HG03060 (cell line): Measurements from ENCODE around the gene SPDYE2.
"Not testable (repeated sequence)": the region's sequence is repeated elsewhere in the genome, so short reads cannot be mapped to it uniquely, and the experiment has no call there.

ENCODE experiments used
- ATAC-seq: cut with Tn5 transposase; IDR thresholded peaks from one replicate; pipeline ENCODE4 v1.9.1; 2021; ENCODE audit warnings: low read depth, moderate number of reproducible peaks; ENCODE audit not compliant: unreplicated experiment

The SPDYE2 gene

DNA sequence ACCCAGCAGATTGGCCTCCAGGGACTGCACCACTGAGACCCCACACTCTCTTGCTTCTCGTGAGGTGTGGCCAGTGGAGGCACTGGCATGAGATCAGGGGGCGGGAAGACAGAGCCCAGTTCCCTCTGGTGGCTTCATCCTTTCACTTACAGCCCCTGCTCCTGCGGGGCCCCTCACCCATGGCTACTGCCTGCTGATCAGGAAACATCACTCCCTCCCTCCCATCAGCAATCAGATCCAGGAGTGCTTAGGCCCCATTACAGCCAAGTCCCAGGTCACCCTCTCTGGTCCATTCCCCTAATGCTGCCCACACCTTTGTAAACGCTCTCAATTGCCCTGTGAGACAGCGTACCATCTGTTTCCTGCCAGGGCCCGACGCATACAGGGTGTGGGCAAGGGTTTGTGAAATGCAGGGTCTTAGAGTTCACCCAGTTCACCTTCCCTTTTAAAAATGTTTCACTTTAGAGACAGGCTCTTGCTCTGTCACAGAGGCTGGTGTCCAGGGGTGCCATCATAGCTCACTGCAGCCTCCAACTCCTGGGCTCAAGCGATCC, 15.9 kb upstream of the SPDYE2 start:
- ATAC-seq = not testable (repeated sequence)

DNA sequence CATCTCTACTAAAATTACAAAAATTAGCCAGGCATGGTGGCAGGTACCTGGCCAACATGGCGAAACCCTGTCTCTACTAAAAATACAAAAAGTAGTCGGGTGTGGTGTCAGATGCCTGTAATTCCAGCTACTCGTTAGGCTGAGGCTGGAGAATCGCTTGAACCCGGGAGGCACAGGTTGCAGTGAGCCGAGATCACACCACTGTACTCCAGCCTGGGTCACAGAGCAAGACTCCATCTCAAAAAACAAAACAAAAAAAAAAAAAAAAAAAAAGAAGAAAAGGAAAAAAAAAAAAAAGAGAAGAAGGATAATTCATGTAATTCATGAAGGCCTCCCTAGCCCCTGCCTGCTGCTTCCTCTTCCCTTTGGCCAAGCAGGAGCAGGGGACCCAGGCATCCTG, 10.4 kb upstream of the SPDYE2 start:
- not testable (repeated sequence) for ATAC-seq

DNA sequence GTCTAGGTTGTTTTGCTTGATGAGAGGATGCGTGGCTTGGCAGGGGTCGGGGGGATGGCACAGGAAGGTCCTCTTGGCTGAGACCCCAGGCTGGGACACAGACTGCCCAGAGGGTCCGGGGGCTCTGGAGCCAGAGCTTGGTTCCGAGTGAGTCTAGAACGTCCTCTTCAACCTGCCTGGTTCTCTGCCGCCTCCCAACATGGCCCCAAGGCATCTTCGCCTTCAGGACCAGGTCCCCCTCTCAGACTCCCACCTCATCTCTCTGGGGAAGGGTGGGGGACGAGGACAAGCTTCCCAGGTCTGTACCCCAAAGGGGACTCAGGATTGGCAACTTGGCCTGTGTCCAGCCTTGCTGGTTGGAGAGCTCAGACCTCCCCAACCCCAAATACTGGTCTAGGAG, 8.9 kb upstream of the SPDYE2 start:
- not testable (repeated sequence) for ATAC-seq

DNA sequence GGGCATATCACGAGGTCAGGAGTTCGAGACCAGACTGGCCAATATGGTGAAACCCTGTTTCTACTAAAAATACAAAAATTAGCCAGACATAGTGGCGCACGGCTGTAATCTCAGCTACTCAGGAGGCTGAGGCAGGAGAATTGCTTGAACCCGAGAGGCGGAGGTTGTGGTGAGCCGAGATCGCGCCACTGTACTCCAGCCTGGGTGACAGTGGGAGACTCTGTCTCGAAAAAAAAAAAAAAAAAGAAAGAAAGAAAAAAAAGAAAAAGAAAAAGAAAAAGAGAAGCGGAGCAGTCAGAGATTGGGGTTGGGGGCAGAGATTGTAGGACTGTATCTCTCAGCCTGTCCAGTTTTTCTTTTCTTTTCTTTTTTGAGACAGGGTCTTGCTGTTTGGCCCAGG, 8.3 kb upstream of the SPDYE2 start:
- not testable (repeated sequence) for ATAC-seq

DNA sequence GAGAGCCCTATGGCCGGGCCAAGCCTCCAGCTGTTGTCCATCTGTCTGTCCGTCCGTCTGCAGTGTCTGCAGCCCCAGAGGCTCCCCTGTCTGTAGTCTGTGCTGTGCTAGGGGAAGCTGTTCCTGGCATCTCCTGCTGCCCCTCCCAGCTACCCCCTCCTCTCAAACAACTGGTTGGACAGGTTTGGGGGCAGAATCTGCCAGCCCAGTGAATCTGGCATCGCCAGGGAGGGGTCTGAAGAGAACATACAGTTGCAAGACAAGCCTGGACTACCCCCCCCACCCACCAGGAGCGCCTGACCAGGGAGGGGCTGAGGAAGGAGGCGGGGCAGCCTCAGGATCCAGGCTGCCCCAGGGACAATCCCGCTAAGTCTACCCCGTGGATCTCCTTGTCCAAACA, 7.4 kb upstream of the SPDYE2 start, which contains the start of gene UPK3BL2:
UPK3BL2 (minus strand) TSS at position 101 of the 400 bp plus-strand sequence; CDS start at position 41, 60 bp downstream.
- not testable (repeated sequence) for ATAC-seq

DNA sequence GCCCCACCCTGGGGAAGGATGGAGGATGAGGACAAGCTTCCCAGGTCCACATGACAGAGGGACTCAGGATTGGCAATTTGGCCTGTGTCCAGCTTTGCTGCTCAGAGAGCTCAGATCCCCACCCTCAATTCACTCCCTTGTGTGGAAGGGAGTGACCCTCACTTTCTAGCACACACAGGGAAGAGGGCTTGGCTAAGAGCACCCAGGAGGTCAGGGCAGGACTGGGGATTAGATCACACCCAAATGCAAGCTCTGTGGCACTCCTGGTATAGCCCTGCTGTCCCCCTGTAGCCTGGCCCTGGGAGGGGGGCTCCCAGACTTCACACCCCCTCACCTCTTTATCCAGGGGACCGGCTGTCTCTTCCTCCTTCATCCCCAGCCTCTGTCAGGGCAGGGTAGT, 6.7 kb upstream of the SPDYE2 start:
- ATAC-seq = not testable (repeated sequence)

DNA sequence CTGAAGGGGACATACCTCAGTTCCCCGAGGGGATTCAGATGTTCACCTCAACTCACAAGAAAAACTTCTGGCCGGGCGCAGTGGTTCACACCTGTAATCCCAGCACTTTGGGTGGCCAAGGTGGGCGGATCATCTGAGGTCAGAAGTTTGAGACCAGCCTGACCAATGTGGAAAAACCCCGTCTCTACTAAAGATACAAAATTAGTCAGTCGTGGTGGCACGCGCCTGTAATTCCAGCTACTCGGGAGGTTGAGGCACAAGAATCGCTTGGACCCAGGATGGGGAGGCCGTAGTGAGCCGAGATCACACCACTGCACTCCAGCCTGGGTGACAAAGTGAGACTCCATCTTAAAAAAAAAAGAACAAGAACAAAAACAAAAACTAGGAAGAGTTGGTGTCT, 5.7 kb upstream of the SPDYE2 start:
- not testable (repeated sequence) for ATAC-seq

DNA sequence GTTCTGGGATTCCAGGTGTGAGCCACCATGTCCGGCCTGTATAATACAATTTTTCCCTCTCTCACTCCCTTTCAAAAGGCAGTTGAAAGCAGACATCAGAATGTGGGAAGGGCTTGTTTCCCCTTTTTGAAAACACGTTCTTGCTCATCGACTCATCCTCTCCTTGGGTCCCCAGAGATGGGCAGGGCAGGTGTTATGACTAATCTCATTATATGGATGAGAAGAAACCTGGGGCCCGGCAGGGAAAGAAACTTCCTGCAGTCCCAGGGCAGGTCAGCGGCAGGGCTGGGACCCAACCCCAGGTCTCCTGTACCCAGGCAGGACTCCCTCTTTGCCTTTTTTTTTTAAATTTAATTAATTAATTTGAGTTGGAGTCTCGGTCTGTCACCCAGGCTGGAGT, 4.7 kb upstream of the SPDYE2 start:
- ATAC-seq = peak; percentile 66

DNA sequence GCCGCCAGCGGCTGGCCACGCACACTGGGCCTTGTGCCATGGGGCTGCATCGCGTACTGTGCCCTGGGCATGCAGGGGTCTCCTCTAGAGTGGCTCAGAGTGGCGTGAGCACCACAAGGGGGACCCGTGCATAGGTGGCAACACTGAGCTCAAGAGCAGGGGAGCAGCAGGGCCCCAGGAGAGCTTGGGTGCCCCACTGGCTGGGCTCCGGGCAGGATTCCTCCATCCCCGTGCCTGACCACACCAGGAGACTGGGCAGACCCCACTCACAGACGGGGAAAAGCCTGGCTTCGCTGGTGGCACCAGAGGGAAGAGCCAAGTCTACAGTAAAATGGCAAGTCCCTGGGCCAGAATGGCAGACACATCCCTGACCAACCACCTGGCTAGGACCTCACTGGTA, 17.6 kb downstream of the SPDYE2 start:
- ATAC-seq = not testable (repeated sequence)

DNA sequence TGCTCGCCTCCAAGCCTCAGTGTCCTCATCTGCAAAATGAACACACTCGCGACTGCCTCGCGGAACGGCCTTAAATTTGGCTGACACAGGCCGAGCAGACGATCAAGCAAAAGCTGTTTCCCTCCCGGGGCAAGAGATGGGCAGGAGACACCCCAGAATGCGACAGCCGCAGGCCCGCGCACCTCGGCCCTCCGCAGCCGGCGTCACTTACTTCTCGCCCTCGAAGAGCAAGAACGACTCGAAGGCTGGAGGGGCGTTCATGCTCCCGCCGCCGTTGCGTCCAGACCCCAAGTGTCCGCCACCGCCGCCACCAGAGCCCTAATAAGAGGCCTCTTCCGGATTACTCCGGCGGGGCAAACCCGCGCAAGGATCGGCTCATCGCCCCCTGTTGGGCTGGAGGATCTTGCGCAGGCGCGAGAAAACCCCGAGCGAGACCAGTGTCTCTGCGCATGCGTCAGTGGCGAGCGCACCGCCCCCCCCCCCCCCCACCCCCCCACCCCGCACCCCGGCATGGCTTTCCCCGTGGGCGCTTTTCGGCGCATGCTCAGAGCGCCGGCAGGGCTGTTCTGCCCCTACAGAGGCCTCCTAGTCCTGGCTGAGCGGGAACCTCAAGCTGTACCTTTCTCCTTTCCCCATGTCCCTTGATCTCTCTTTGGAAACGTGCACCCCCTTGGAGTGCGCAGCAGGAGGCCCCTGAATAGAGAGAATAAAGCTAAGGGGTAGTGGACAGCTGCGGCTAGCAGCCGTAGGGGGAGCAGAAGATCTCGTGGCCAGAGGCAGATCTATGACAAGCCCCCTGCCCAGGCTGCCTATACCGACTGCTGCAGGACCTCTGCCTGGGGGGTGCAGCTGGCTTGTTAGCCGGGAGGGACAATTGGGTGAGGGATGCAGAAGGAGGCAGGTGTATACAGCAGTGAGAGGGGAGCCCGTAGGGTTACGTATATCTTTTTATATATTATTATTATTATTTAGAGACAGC, 21.5 kb downstream of the SPDYE2 start, which contains the start of gene POLR2J3:
POLR2J3 (minus strand) TSS at position 323 of the 979 bp plus-strand sequence; CDS start at position 261, 62 bp downstream.
- ATAC-seq = peak; percentile 83

DNA sequence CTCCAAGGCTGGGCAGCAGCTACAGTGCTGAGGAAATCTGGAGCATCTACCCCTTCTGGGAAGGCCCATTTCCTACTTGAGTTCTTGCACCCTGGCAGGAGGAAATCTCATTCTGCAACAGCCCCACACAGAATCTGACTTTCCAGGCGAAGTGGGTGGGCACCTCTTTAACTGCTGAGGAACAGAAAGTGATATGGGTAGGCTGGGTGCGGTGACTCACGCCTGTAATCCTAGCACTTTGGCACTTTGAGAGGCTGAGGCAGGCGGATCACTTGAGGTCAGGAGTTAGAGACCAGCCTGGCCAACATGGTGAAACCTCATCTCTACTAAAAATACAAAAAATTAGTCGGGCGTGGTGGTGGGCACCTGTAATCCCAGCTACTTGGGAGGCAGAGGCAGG, 23.6 kb downstream of the SPDYE2 start:
- ATAC-seq = not testable (repeated sequence)

DNA sequence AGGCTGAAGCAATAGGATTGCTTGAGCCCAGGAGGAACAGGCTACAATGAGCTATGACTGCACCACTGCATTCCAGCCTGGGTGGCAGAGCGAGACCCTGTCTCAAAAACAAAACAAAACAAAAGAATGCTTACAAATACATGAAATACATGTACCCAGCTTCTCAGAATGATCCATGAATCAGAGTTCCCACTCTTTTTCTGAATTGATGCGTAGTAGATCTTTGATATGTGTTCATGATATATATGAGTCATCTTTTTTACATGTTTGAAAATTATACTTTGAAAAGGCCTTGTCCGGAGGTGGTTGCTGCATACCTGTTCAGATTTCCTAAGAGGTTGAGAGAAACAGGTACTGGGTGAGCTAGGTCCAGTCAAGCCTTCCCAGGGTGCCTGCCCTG, 25.3 kb downstream of the SPDYE2 start:
- not testable (repeated sequence) for ATAC-seq

DNA sequence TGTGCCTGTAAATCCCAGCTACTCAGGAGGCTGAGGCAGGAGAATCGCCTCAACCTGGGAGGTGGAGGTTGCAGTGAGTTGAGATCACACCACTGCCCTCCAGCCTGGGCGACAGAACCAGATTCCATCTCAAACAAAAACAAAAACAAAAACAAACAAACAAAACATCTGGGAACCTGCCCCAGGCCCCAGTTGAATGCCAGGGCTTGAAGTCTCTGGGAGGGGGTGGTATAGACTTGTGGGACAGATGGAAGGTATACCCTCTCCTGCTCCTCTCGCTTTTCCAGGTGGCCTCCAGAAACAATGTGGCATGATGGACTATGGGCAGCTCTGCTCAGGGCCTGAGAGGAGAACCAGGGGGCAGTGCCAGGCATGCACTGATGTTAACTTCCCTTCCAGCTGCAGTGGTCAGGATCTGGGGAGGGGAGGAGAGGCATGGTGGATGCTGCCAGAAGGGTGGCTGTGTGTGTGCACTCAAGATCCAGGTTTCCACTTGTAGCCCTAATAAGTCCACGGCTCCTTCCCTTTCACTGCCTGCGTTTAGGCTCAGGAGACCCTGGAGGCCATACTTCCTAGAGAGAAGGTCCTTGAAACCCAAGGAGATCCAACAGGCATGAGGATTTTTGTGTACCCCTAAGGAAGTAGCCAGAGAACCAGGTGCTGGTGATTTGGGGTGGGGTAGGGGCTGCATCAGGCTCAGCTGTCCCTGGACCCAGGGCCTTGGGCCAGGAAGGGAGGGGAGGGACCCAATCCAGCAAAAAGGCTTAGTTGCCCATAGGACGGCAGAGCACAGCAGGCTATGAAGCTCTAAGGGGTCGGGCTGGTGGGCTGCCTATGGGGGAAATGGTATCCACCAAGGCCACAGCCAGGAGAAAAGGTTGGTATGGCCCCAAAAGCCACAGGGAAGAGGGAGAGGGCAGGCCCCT, 26.6 kb downstream of the SPDYE2 start:
- not testable (repeated sequence) for ATAC-seq

DNA sequence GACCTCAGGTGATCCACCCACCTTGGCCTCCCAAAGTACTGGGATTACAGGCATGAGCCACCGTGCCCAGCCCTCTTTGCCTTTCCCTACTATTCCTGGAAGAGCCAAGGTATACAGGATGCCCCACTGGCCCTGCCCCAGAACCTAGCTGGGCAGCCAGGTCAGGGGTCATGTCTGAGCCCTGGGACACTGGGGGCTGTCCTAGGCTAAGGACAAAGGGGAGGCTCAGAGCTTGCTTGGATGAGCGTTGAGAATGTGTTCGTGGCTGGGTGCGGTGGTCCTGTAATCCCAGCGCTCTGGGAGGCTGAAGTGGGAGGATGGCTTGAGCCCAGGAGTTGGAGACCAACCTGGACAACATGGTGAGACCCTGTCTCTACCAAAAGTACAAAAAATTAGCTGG, 27.5 kb downstream of the SPDYE2 start:
- ATAC-seq = not testable (repeated sequence)

DNA sequence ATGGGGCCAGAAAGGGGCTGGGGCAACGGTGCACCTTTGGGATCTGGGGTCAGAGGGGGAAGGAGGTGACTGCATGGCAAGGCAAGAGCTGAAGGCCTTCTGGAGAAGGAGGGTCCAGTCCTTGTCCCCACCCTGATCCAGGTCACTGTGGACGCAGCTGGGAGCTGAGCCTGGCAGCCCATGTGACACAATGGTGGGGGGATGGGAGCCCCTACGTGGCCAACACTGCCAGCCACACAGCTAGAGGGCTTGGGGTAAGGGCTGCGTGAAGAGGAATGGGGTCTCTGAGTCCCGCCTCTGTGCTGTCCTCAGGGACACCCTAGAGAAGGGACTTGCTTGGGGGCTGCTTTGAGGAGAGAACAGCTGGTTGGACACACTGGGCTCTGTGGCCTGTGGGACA, 30.7 kb downstream of the SPDYE2 start:
- ATAC-seq = not testable (repeated sequence)

DNA sequence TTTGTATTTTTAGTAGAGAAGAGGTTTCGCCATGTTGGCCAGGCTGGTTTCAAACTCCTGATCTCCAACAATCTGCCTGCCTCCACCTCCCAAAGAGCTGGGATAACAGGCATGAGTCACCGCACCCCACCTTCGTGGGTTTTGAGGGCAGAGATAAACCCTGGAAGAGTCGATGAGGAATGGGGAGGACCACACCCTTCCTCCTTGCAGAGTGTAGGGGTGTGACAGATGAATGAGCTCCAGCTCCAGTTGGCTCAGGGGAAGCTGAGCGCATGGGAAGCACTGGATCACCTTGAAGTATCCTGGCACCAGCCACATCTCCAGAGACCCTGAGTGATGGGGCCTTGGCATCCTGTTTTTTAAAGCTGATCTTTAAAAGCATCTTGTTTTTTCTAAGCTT, 32.5 kb downstream of the SPDYE2 start:
- ATAC-seq = not testable (repeated sequence)

DNA sequence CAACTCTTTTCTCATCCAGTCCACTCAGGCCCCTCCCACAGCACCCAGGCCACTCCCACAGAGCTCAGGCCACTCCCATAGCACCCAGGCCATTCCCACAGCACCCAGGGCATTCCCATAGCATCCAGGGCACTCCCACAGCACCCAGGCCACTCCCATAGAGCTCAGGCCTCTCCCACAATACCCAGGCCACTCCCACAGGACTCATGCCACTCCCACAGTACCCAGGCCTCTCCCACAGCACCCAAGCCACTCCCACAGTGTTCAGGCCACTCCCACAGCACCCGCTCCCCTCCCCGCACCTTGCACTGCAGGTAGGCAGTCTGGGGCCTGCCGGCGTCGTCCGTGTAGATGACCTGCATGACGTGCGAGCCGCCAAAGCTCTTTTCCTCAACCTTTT, 38.8 kb downstream of the SPDYE2 start:
- ATAC-seq = peak; percentile 44

DNA sequence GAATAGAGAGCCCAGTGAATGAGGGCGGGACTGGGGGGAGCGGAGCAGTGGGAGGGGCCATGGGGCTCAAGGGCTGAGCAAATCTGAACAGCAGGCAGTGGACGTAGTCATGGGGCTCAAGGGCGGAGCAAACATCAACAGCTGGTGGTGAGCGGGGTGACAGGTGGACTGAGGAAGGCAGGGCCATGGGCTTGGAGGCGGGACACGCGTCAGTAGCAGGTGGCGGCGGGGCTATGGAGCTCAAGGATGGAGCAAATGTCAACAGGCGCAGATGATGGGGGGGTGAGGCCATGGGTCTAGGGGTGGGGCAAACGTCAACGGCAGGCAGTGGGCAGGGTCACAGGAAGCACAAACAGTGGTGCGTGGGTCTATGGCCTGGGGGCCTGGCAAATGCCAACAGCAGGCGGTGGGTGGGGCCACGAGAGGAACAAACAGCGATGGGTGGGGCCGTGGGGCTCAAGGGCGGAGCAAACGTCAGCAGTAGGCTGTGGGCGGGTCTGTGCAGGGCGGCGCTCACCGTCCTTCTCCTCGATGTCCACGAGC, 41.5 kb downstream of the SPDYE2 start:
- not testable (repeated sequence) for ATAC-seq

DNA sequence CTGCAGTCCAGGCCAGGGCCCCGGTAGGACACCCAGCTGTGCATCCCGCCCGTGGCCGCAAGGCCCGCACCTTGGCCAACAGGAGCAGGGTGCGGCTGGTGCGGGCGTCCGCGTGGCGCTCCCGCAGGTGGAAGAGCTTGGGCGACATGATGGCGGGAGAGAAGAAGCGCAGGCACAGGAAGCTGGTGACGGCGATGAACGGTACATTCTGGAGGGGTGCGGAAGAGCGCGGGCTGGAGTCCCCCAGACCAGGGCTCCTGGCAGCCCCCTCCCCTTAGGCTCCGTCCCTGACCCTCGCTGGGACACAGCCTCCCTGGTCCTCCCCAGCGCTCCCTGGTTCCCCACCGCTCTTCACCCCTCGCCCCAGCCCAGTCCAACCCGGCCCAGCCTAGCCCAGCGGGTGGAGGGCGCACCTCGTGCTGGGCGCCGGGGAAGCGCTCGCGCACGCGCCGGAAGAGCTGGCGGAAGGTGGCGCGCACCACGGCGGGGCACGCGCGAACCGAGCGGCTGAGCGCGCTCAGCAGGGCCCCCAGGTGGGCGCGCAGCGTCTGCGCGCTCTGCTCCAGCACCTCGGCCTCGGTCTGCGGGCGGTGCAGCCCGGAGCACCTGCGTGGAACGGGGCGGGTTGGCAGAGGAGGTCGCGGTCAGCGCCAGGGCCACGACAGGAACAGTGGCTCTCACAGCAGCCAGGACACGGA, 42.8 kb downstream of the SPDYE2 start:
- peak; percentile 35 for ATAC-seq
